Measurements from ENCODE around the gene FAIM. TPM values are rescaled to one million over a fixed set of nuclear protein-coding genes. Genes with fewer than 3 reads are reported as not detected.
"Not testable (repeated sequence)": the region's sequence is repeated elsewhere in the genome, so short reads cannot be mapped to it uniquely, and the experiment has no call there.

FAIM gene
- total RNA-seq, 1 donor from 2014 or later: 17.5 TPM

- Histone ChIP-seq H3K27me3 (ENCODE audit: control insufficient read depth, insufficient read depth, low read length) (no peaks in the 10 kb centered on the region), H3K4me3 (ENCODE audit: low read depth, low read length) (no peak overlapping the region), H3K36me3 (ENCODE audit: control insufficient read depth, insufficient read depth, low read length) (peaks cover 1% of the 10 kb centered on the region)
- TF ChIP-seq CTCF (IDR thresholded peaks at IDR 0.05; ENCODE audit: insufficient read depth, low read length, poor library complexity, severe bottlenecking): no peak
- no peak for DNase-seq (ENCODE audit: low read depth)
Measured at GRCh38 chr3:138678086-138678485, 69.5 kb downstream of the FAIM start.

GRCh38 chr3:138678874-138679392, 70.4 kb downstream of the FAIM start:
- no peak for TF ChIP-seq CTCF (IDR thresholded peaks at IDR 0.05; ENCODE audit: insufficient read depth, low read length, poor library complexity, severe bottlenecking)
- no peak for DNase-seq (ENCODE audit: low read depth)
- H3K4me3 ChIP-seq (ENCODE audit: low read depth, low read length): no peak overlapping the region
- H3K27me3 ChIP-seq (ENCODE audit: control insufficient read depth, insufficient read depth, low read length): no peaks in the 10 kb centered on the region
- H3K36me3 ChIP-seq (ENCODE audit: control insufficient read depth, insufficient read depth, low read length): peaks cover 1% of the 10 kb centered on the region

- not testable (repeated sequence) for H3K4me3 ChIP-seq (ENCODE audit: low read depth, low read length); H3K36me3 ChIP-seq (ENCODE audit: control insufficient read depth, insufficient read depth, low read length); H3K27me3 ChIP-seq (ENCODE audit: control insufficient read depth, insufficient read depth, low read length); DNase-seq (ENCODE audit: low read depth)
Measured at GRCh38 chr3:138680974-138681373, 72.4 kb downstream of the FAIM start.

- no peaks in the 10 kb centered on the region for H3K36me3 ChIP-seq (ENCODE audit: control insufficient read depth, insufficient read depth, low read length)
- TF ChIP-seq CTCF (IDR thresholded peaks at IDR 0.05; ENCODE audit: insufficient read depth, low read length, poor library complexity, severe bottlenecking): no peak
- H3K27me3 ChIP-seq (ENCODE audit: control insufficient read depth, insufficient read depth, low read length): no peaks in the 10 kb centered on the region
- H3K4me3 ChIP-seq (ENCODE audit: low read depth, low read length): no peak overlapping the region
- no peak for DNase-seq (ENCODE audit: low read depth)
Measured at GRCh38 chr3:138681463-138682220, 73.1 kb downstream of the FAIM start.

- Histone ChIP-seq H3K36me3 (ENCODE audit: control insufficient read depth, insufficient read depth, low read length) (no peaks in the 10 kb centered on the region), H3K4me3 (ENCODE audit: low read depth, low read length) (no peak overlapping the region), H3K27me3 (ENCODE audit: control insufficient read depth, insufficient read depth, low read length) (no peaks in the 10 kb centered on the region)
- TF ChIP-seq CTCF (IDR thresholded peaks at IDR 0.05; ENCODE audit: insufficient read depth, low read length, poor library complexity, severe bottlenecking): no peak
- no peak for DNase-seq (ENCODE audit: low read depth)
Measured at GRCh38 chr3:138682648-138683047, 74.1 kb downstream of the FAIM start.

Other genes starting within 250 kb of the FAIM start
- gene ESYT3, start 174.2 kb upstream of the FAIM start, total RNA-seq: 1.9 and 3.5 TPM in 2 replicates
- 6.5 and 14.5 TPM in 2 replicates for gene CEP70, start 14.5 kb upstream of the FAIM start, total RNA-seq
- gene PIK3CB, start 226.2 kb downstream of the FAIM start, total RNA-seq: 14.5 and 17.9 TPM in 2 replicates